Body of pancreas (tissue), 4 donors: Measurements from ENCODE around the gene KCNMB1. TPM values are rescaled to one million over a fixed set of nuclear protein-coding genes. Genes with fewer than 3 reads are reported as not detected.

Experiments used
- ATAC-seq: fragments of 150-250 bp; one replicate; pipeline ENCODE4 v1.9.1; 2016
- DNase-seq, 4 donors: peaks; one replicate each; pipeline ENCODE4 v3.0.0-alpha.2; 2019
- H3K27ac ChIP-seq, 4 donors: fragments of 200-600 bp; sonication (generic); 1 replicate in 3 of 4; 2 replicates in 1 of 4; pipeline versions ENCODE4 v1.5.1 to v1.6.1; 2016 to 2019; ENCODE audit warnings: mild to moderate bottlenecking in 1 of 4, mixed read lengths in 1 of 4, moderate library complexity in 1 of 4
- H3K27me3 ChIP-seq, 2 donors: fragments of 200-600 bp; sonication (generic); one replicate each; pipeline ENCODE4 v1.6.0; 2016; ENCODE audit warnings: mild to moderate bottlenecking in 1 of 2
- H3K36me3 ChIP-seq, 2 donors: fragments of 200-600 bp; sonication (generic); replicated peaks in 1 of 2; 2 replicates each; pipeline ENCODE4 v1.5.1; 2016; ENCODE audit warnings: low read depth in 2 of 2; ENCODE audit not compliant: insufficient read depth in 1 of 2
- H3K4me1 ChIP-seq: fragments of 200-600 bp; sonication (generic); one replicate; pipeline ENCODE4 v1.6.0; 2016
- H3K4me3 ChIP-seq, 2 donors: fragments of 200-600 bp; sonication (generic); 1 replicate in 1 of 2; 2 replicates in 1 of 2; pipeline ENCODE4 v1.5.1; 2016 to 2019
- H3K9me3 ChIP-seq, 3 donors: fragments of 200-600 bp; sonication (generic); 1 replicate in 2 of 3; 2 replicates in 1 of 3; pipeline ENCODE4 v1.5.1; 2016
- POLR2A ChIP-seq, 3 donors: fragments of 450-650 bp; IDR thresholded peaks; one replicate each; pipeline ENCODE4 v1.6.1; 2016; ENCODE audit warnings: antibody characterized with exemption in 3 of 3, mild to moderate bottlenecking in 2 of 3
- WGBS, 2 donors: methylation state at CpG; one replicate each; pipeline ENCODE4 v1.1.5; 2017; 5-methylcytosine and 5-hydroxymethylcytosine counted together
- intact Hi-C: fragments of 100-400 bp; cut with DNase I; formaldehyde crosslinking; loops from one replicate; pipeline ENCODE4 v1.15.1; 2023
- total RNA-seq, 2 donors: library from RNA; depleted of rRNA; stranded (reverse); fragments of >200 nt; gene quantifications; one replicate each; pipeline ENCODE4 v1.1.0, GENCODE V29; 2016
- TF ChIP-seq, protein P1 (sequence below), 7 experiments: fragments of 450-650 bp in 4 of 7; fragments of 200-600 bp in 3 of 7; sonication (generic) in 3 of 7; IDR thresholded peaks; one replicate each; pipeline ENCODE4 v1.5.1; 2016 to 2019; ENCODE audit warnings: antibody characterized with exemption in 7 of 7

The KCNMB1 gene
- total RNA-seq, 2 donors from 2014 or later = 0.99 TPM; not detected in 1

DNA sequence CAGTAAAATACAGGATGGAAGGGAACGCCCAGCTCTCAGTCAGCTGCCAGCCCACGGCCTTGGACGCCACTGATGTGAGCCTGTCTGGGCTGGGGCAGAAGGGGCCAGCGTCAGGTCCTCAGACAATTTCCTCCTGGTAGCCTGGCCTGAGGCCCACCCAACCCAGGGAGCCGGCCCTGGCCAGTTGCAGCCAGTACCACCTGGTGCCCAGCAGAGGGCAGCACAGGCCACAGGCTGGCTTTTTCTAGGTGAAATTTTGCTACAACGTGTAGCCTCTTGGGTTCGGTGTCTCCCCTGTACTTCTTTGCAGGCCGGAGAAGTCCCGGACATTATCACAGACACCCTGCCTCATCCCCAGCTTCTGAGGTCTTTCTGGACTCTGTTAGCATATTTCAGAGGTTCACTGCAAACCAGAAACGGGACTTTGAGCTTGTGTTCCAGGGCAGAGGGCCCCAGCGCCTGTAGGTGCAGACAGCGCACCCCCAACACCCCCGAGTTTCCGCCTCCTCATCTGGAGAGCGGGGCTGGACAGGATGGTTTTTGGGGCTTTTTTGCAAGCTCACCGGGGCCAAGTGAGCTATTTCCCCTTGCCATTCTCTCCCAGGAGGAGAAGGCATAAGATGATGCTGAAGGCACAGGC is 45.9 kb upstream of the KCNMB1 start:
- DNase-seq = peak; percentile 61 to 70 (median 64)

DNA sequence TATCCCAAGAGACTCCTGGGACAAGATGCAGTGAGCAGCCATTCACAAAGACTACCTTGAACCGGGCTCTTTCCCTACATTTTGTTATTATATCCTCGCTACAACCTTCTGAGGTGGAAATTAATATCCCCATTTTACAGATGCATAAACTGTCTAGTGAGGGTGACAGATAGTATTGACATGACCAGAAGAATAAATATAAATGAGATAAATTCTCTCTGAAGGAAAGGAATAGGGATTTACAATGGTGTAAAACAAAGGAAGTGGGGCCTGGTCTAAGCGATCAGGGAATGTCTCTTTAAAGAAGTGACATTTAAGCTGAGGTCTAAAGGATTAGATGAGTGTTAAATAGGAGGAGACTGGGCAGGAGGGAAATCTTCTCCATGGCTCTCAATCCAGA is 43.5 kb upstream of the KCNMB1 start:
- no peak for ATAC-seq
- no peaks in the 10 kb centered on the region for H3K27me3 ChIP-seq
- no peak for DNase-seq
- TF ChIP-seq, protein P1, sequence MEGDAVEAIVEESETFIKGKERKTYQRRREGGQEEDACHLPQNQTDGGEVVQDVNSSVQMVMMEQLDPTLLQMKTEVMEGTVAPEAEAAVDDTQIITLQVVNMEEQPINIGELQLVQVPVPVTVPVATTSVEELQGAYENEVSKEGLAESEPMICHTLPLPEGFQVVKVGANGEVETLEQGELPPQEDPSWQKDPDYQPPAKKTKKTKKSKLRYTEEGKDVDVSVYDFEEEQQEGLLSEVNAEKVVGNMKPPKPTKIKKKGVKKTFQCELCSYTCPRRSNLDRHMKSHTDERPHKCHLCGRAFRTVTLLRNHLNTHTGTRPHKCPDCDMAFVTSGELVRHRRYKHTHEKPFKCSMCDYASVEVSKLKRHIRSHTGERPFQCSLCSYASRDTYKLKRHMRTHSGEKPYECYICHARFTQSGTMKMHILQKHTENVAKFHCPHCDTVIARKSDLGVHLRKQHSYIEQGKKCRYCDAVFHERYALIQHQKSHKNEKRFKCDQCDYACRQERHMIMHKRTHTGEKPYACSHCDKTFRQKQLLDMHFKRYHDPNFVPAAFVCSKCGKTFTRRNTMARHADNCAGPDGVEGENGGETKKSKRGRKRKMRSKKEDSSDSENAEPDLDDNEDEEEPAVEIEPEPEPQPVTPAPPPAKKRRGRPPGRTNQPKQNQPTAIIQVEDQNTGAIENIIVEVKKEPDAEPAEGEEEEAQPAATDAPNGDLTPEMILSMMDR (IDR thresholded peaks at IDR 0.05) = no peak
- TF ChIP-seq POLR2A (IDR thresholded peaks at IDR 0.05) = no peak
- H3K9me3 ChIP-seq = peaks cover 0 to 4% (median 0%) of the 10 kb centered on the region in 3 donors
- 87 to 91% methylated on average over 3 of the region's 3 CpGs for WGBS, 2 donors
- H3K4me3 ChIP-seq = no peak overlapping the region
- no peak overlapping the region for H3K27ac ChIP-seq
- intact Hi-C loops = no loop called here
- no peaks in the 10 kb centered on the region for H3K4me1 ChIP-seq
- no peaks in the 10 kb centered on the region for H3K36me3 ChIP-seq

More for the DNA sequence above, 45.9 kb upstream of the KCNMB1 start:
- peak; percentile 77 for ATAC-seq
- Histone ChIP-seq H3K4me3 (no peak overlapping the region), H3K27me3 (no peaks in the 10 kb centered on the region), H3K36me3 (no peaks in the 10 kb centered on the region), H3K27ac (no peak overlapping the region), H3K9me3 (peaks cover 0 to 4% (median 0%) of the 10 kb centered on the region in 3 donors), H3K4me1 (no peaks in the 10 kb centered on the region)
- intact Hi-C loops = loop anchor here (5.0 kb wide), 1 partner anchor 192 kb away; no protein-coding TSS in a partner anchor
- WGBS, 2 donors = 32 to 42% methylated on average over 12 to 16 of the region's 16 CpGs
- TF ChIP-seq, protein P1 (IDR thresholded peaks at IDR 0.05) = peak; percentile 89 to 96 (median 92)
- TF ChIP-seq POLR2A (IDR thresholded peaks at IDR 0.05) = no peak

DNA sequence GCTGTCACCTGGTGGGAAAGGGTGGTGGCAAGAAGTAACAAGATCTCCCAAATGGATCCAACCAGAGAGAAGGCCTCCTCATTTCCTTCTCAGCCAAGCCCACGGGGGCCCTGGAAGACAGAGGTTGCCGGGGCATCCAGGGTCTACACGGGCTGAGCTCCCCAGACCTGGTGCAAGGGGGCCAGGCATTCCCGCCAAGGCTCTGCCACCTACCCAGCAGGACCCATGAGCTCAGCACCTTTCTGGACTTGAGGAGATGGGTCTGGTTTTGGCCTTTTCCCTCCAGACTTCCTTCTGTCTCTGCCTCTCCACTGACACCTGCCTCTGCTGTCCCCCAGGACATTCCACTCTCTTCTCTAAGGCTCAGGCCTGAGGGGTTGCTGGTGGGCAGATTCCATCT is 42.4 kb upstream of the KCNMB1 start:
- H3K4me3 ChIP-seq = no peak overlapping the region
- TF ChIP-seq POLR2A (IDR thresholded peaks at IDR 0.05) = no peak
- TF ChIP-seq, protein P1 (IDR thresholded peaks at IDR 0.05) = no peak
- DNase-seq (no peak), ATAC-seq (no peak)
- no peaks in the 10 kb centered on the region for H3K4me1 ChIP-seq
- no peaks in the 10 kb centered on the region for H3K27me3 ChIP-seq
- peaks cover 0 to 4% (median 0%) of the 10 kb centered on the region in 3 donors for H3K9me3 ChIP-seq
- H3K36me3 ChIP-seq = no peaks in the 10 kb centered on the region
- intact Hi-C loops = no loop called here
- no peak overlapping the region for H3K27ac ChIP-seq
- WGBS, 2 donors = 66 to 84% methylated on average over 4 of the region's 4 CpGs

DNA sequence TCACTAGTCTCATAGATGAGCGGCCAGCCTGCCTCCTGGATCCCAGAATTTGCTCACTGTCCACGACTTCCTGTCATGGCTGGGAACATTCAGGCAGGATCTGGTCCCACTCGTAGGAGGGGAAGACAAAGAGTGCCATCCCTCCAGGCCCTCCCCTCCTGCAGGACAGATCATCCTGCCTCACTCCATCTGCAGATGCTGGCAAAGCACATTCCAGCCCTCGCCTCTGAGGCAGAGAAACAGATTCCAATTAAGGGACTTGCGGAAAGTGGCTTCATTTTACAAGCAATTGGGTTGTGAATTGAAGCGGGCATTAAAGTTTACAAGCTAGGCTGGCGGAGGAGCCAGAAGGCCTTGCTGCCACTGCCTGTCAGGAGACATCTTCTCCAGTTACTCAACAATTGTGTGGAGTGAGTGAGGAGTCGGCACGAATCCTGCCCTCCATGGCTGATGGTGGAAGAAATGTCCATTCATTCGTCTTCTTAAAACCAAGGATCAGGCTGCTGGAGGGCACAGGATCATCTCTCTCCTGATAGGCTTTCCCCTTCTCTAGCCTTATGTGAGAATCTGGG is 41.8 kb upstream of the KCNMB1 start:
- Histone ChIP-seq H3K27ac (no peak overlapping the region), H3K4me3 (no peak overlapping the region), H3K4me1 (no peaks in the 10 kb centered on the region), H3K9me3 (peaks cover 0 to 4% (median 0%) of the 10 kb centered on the region in 3 donors), H3K36me3 (no peaks in the 10 kb centered on the region), H3K27me3 (no peaks in the 10 kb centered on the region)
- TF ChIP-seq POLR2A (IDR thresholded peaks at IDR 0.05) = no peak
- TF ChIP-seq, protein P1 (IDR thresholded peaks at IDR 0.05) = no peak
- WGBS, 2 donors = 70 to 74% methylated on average over 10 of the region's 10 CpGs
- DNase-seq (no peak), ATAC-seq (no peak)
- intact Hi-C loops = no loop called here
